Stomach (tissue), 9 donors: ENCODE data around the gene UGT1A8. TPM values are rescaled to one million over a fixed set of nuclear protein-coding genes. Genes with fewer than 3 reads are reported as not detected.

Experiments used
- DNase-seq, 2 donors: peaks; one replicate each; pipeline versions ENCODE4 v3.0.0 to v3.0.0-alpha.2; 2013 to 2019
- H3K27ac ChIP-seq, 5 donors: fragments of 200-600 bp in 4 of 5; sonication (generic) in 4 of 5; one replicate each; pipeline ENCODE4 v1.5.1; 2013 to 2019; ENCODE audit warnings: mild to moderate bottlenecking in 1 of 5, moderate library complexity in 1 of 5
- H3K27me3 ChIP-seq, 3 donors: fragments of 200-600 bp; sonication (generic); one replicate each; pipeline ENCODE4 v1.5.1; 2017 to 2019; ENCODE audit warnings: mixed run types in 1 of 3
- H3K36me3 ChIP-seq, 4 donors: fragments of 200-600 bp; sonication (generic); 1 replicate in 3 of 4; 2 replicates in 1 of 4; pipeline ENCODE4 v1.5.1; 2016 to 2019
- H3K4me1 ChIP-seq, 4 donors: fragments of 200-600 bp; sonication (generic); one replicate each; pipeline ENCODE4 v1.5.1; 2016 to 2019
- H3K4me3 ChIP-seq, 4 donors: fragments of 200-600 bp; sonication (generic) in 3 of 4; one replicate each; pipeline ENCODE4 v1.5.1; 2016 to 2019; ENCODE audit warnings: mild to moderate bottlenecking in 1 of 4
- H3K9me3 ChIP-seq, 4 donors: fragments of 200-600 bp; sonication (generic); one replicate each; pipeline ENCODE4 v1.5.1; 2016 to 2019
- CTCF ChIP-seq, 7 experiments: fragments of 450-650 bp in 4 of 7; fragments of 200-600 bp in 3 of 7; sonication (generic) in 3 of 7; IDR thresholded peaks; one replicate each; pipeline ENCODE4 v1.5.1; 2016 to 2019; ENCODE audit warnings: antibody characterized with exemption in 7 of 7, control low read depth in 2 of 7, mild to moderate bottlenecking in 1 of 7
- EP300 ChIP-seq: sonication (generic); formaldehyde crosslinking; IDR thresholded peaks from one replicate; pipeline ENCODE4 v1.6.1; 2017; ENCODE audit warnings: antibody characterized with exemption
- POLR2A ChIP-seq, 4 donors: fragments of 450-650 bp; IDR thresholded peaks; one replicate each; pipeline ENCODE4 v1.6.1; 2016; ENCODE audit warnings: antibody characterized with exemption in 4 of 4, control low read depth in 2 of 4, mild to moderate bottlenecking in 1 of 4, moderate library complexity in 1 of 4
- POLR2AphosphoS5 ChIP-seq, 3 donors: sonication (generic); formaldehyde crosslinking; IDR thresholded peaks; one replicate each; pipeline ENCODE4 v1.6.1; 2016; ENCODE audit warnings: antibody characterized with exemption in 3 of 3
- WGBS, 5 donors: extraction: QIAGEN DNeasy Blood & Tissue Kit in 3 of 5; methylation state at CpG; one replicate each; pipeline versions ENCODE4 v1.1.5 to v1.1.7; 2013 to 2018; 5-methylcytosine and 5-hydroxymethylcytosine counted together
- intact Hi-C: fragments of 100-400 bp; cut with DNase I; formaldehyde crosslinking; loops from one replicate; pipeline ENCODE4 v1.15.1; 2023; ENCODE audit warnings: low total_unique reads
- polyA plus RNA-seq, 3 donors: library from polyadenylated mRNA; stranded (reverse); fragments of 200-250 nt; gene quantifications; one replicate each; pipeline ENCODE4 v1.2.3, GENCODE V29; 2013
- total RNA-seq, 5 donors: library from RNA; depleted of rRNA; stranded (reverse); fragments of >200 nt; gene quantifications; one replicate each; pipeline versions ENCODE4 v1.1.0 to v1.2.3, GENCODE V29; 2014 to 2016
- donor health status: healthy with polysubstance abuse.
- donor health status: Bipolar disorder and iron deficiency.
- donor health status: healthy.

Gene UGT1A8
- total and polyA plus RNA-seq, 8 donors = 2.3 to 7.2 TPM; not detected in 6

GRCh38 chr2:233674995-233675394, 57.6 kb downstream of the UGT1A8 start:
- H3K9me3 ChIP-seq = no peaks in the 10 kb centered on the region
- WGBS, 5 donors = 43 to 62% (median 48%) methylated on average over 4 of the region's 4 CpGs
- H3K4me3 ChIP-seq = no peak overlapping the region
- H3K36me3 ChIP-seq = no peaks in the 10 kb centered on the region
- no peaks in the 10 kb centered on the region for H3K27me3 ChIP-seq
- H3K27ac ChIP-seq = no peak overlapping the region
- H3K4me1 ChIP-seq = no peaks in the 10 kb centered on the region
- TF ChIP-seq POLR2AphosphoS5 (IDR thresholded peaks at IDR 0.05) (no peak), POLR2A (IDR thresholded peaks at IDR 0.05) (no peak), CTCF (IDR thresholded peaks at IDR 0.05) (no peak)
- DNase-seq = no peak
- intact Hi-C loops = no loop called here

- Histone ChIP-seq H3K36me3 (no peaks in the 10 kb centered on the region), H3K9me3 (no peaks in the 10 kb centered on the region), H3K27ac (no peak overlapping the region), H3K4me3 (no peak overlapping the region), H3K4me1 (no peaks in the 10 kb centered on the region), H3K27me3 (no peaks in the 10 kb centered on the region)
- no peak for DNase-seq
- 88 to 92% (median 91%) methylated on average over 2 of the region's 2 CpGs for WGBS, 5 donors
- TF ChIP-seq POLR2AphosphoS5 (IDR thresholded peaks at IDR 0.05) (no peak), EP300 (no peak), POLR2A (IDR thresholded peaks at IDR 0.05) (no peak), CTCF (IDR thresholded peaks at IDR 0.05) (no peak)
- intact Hi-C loops = no loop called here
Measured at GRCh38 chr2:233676046-233676445, 58.6 kb downstream of the UGT1A8 start.

GRCh38 chr2:233679196-233679595, 61.8 kb downstream of the UGT1A8 start:
- intact Hi-C loops = no loop called here
- TF ChIP-seq POLR2AphosphoS5 (IDR thresholded peaks at IDR 0.05) (no peak), CTCF (IDR thresholded peaks at IDR 0.05) (no peak), POLR2A (IDR thresholded peaks at IDR 0.05) (no peak), EP300 (no peak)
- Histone ChIP-seq H3K27ac (no peak overlapping the region), H3K27me3 (no peaks in the 10 kb centered on the region), H3K4me3 (no peak overlapping the region), H3K4me1 (no peaks in the 10 kb centered on the region), H3K36me3 (no peaks in the 10 kb centered on the region), H3K9me3 (no peaks in the 10 kb centered on the region)
- DNase-seq = no peak
- 76 to 81% (median 79%) methylated on average over 4 of the region's 4 CpGs for WGBS, 5 donors

- no peak for DNase-seq
- no peak overlapping the region for H3K4me3 ChIP-seq
- H3K9me3 ChIP-seq = no peaks in the 10 kb centered on the region
- no peak overlapping the region for H3K27ac ChIP-seq
- H3K4me1 ChIP-seq = no peaks in the 10 kb centered on the region
- 83 to 93% (median 91%) methylated on average over 4 of the region's 4 CpGs for WGBS, 5 donors
- no peaks in the 10 kb centered on the region for H3K27me3 ChIP-seq
- no peaks in the 10 kb centered on the region for H3K36me3 ChIP-seq
- intact Hi-C loops = no loop called here
- TF ChIP-seq EP300 (no peak), POLR2A (IDR thresholded peaks at IDR 0.05) (no peak), POLR2AphosphoS5 (IDR thresholded peaks at IDR 0.05) (no peak), CTCF (IDR thresholded peaks at IDR 0.05) (no peak)
Measured at GRCh38 chr2:233680361-233681045, 63.1 kb downstream of the UGT1A8 start.
